ENCODE measurements around the gene PMPCB. TPM values are rescaled to one million over a fixed set of nuclear protein-coding genes. Genes with fewer than 3 reads are reported as not detected.

PMPCB gene
- total RNA-seq, 1 donor from 2014 or later = 164 TPM

- Mint-ChIP-seq H3K27ac (no peak overlapping the region), H3K4me1 (peaks cover 10% of the 10 kb centered on the region), H3K9me3 (no peaks in the 10 kb centered on the region), H3K36me3 (peaks cover 14% of the 10 kb centered on the region), H3K4me3 (no peak overlapping the region), H3K27me3 (ENCODE audit: insufficient read depth, low read depth) (no peaks in the 10 kb centered on the region)
- no peak overlapping the region for H3K27ac ChIP-seq
- peaks cover 9% of the 10 kb centered on the region for H3K4me1 ChIP-seq
- peaks cover 19% of the 10 kb centered on the region for H3K36me3 ChIP-seq
- no peak overlapping the region for H3K4me2 ChIP-seq
- H3K9me3 ChIP-seq (ENCODE audit: low read depth) = no peaks in the 10 kb centered on the region
- no peak for DNase-seq (ENCODE audit: low spot score)
- H3F3A ChIP-seq (ENCODE audit: low read depth) = no peaks in the 10 kb centered on the region
- H3K4me3 ChIP-seq = no peak overlapping the region
- no peak overlapping the region for H3K9ac ChIP-seq
- peaks cover 19% of the 10 kb centered on the region for H4K20me1 ChIP-seq (ENCODE audit: low read depth)
- no peaks in the 10 kb centered on the region for H3K27me3 ChIP-seq
- TF ChIP-seq, protein P1, sequence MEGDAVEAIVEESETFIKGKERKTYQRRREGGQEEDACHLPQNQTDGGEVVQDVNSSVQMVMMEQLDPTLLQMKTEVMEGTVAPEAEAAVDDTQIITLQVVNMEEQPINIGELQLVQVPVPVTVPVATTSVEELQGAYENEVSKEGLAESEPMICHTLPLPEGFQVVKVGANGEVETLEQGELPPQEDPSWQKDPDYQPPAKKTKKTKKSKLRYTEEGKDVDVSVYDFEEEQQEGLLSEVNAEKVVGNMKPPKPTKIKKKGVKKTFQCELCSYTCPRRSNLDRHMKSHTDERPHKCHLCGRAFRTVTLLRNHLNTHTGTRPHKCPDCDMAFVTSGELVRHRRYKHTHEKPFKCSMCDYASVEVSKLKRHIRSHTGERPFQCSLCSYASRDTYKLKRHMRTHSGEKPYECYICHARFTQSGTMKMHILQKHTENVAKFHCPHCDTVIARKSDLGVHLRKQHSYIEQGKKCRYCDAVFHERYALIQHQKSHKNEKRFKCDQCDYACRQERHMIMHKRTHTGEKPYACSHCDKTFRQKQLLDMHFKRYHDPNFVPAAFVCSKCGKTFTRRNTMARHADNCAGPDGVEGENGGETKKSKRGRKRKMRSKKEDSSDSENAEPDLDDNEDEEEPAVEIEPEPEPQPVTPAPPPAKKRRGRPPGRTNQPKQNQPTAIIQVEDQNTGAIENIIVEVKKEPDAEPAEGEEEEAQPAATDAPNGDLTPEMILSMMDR (IDR thresholded peaks at IDR 0.05) = no peak
- TF ChIP-seq EZH2phosphoT487 (IDR thresholded peaks at IDR 0.05) (no peak), EZH2 (IDR thresholded peaks at IDR 0.05) (no peak)
- H2AFZ ChIP-seq (replicated peaks) = no peak overlapping the region
- H3K79me2 ChIP-seq (ENCODE audit: low read depth) = peaks cover 47% of the 10 kb centered on the region
These were observed 2.4 kb downstream of the PMPCB start for GRCh38 chr7:103299660-103300059.

DNA sequence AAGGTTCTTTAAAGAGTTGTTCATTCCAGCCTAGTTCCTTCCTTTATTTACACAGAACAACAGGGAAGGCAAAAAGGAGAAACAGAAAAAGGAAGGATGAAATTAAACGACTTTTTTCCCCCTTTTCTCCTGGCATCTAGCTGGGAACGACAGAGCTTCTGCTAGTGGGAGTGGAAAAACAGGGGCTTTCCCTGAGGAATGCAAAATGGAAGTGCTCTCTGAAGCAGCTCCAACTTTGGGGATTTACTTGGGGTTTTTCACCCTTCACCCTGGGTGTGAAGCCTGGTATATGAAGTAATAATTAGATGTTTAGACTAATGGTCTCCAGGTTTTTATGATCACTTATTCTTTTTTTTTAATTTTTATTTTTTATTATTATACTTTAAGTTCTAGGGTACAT lies 4.2 kb downstream of the PMPCB start:
- Mint-ChIP-seq H3K27ac (no peak overlapping the region), H3K4me1 (peaks cover 10% of the 10 kb centered on the region), H3K9me3 (no peaks in the 10 kb centered on the region), H3K36me3 (peaks cover 23% of the 10 kb centered on the region), H3K4me3 (no peak overlapping the region), H3K27me3 (ENCODE audit: insufficient read depth, low read depth) (no peaks in the 10 kb centered on the region)
- Histone ChIP-seq H3K4me2 (no peak overlapping the region), H3K27me3 (no peaks in the 10 kb centered on the region), H3K9me3 (ENCODE audit: low read depth) (no peaks in the 10 kb centered on the region), H3K79me2 (ENCODE audit: low read depth) (peaks cover 47% of the 10 kb centered on the region), H3K4me3 (no peak overlapping the region), H3K4me1 (peaks cover 9% of the 10 kb centered on the region), H4K20me1 (ENCODE audit: low read depth) (peaks cover 19% of the 10 kb centered on the region), H3F3A (ENCODE audit: low read depth) (no peaks in the 10 kb centered on the region), H3K27ac (no peak overlapping the region), H3K36me3 (peaks cover 23% of the 10 kb centered on the region), H3K9ac (no peak overlapping the region), H2AFZ (replicated peaks) (no peak overlapping the region)
- no peak for DNase-seq (ENCODE audit: low spot score)
- no peak for TF ChIP-seq EZH2phosphoT487 (IDR thresholded peaks at IDR 0.05)

GRCh38 chr7:103307503-103308231 lies 10.4 kb downstream of the PMPCB start:
- Histone ChIP-seq H3K4me1 (no peaks in the 10 kb centered on the region), H3F3A (ENCODE audit: low read depth) (peaks cover 11% of the 10 kb centered on the region), H3K9ac (no peak overlapping the region), H3K4me3 (no peak overlapping the region), H3K9me3 (ENCODE audit: low read depth) (no peaks in the 10 kb centered on the region), H3K36me3 (peaks cover 64% of the 10 kb centered on the region), H3K27me3 (no peaks in the 10 kb centered on the region), H3K4me2 (no peak overlapping the region), H4K20me1 (ENCODE audit: low read depth) (peaks cover 5% of the 10 kb centered on the region), H3K79me2 (ENCODE audit: low read depth) (peaks cover 7% of the 10 kb centered on the region), H3K27ac (no peak overlapping the region), H2AFZ (replicated peaks) (no peak overlapping the region)
- H3K36me3 Mint-ChIP-seq = peaks cover 25% of the 10 kb centered on the region
- no peaks in the 10 kb centered on the region for H3K27me3 Mint-ChIP-seq (ENCODE audit: insufficient read depth, low read depth)
- DNase-seq (ENCODE audit: low spot score) = no peak
- H3K4me1 Mint-ChIP-seq = no peaks in the 10 kb centered on the region
- no peak overlapping the region for H3K4me3 Mint-ChIP-seq
- TF ChIP-seq, protein P1 (IDR thresholded peaks at IDR 0.05) = no peak
- TF ChIP-seq EZH2phosphoT487 (IDR thresholded peaks at IDR 0.05) (no peak), EZH2 (IDR thresholded peaks at IDR 0.05) (no peak)
- no peaks in the 10 kb centered on the region for H3K9me3 Mint-ChIP-seq
- H3K27ac Mint-ChIP-seq = no peak overlapping the region

- Histone ChIP-seq H2AFZ (replicated peaks) (no peak overlapping the region), H3K4me1 (no peaks in the 10 kb centered on the region), H4K20me1 (ENCODE audit: low read depth) (no peaks in the 10 kb centered on the region), H3K36me3 (peaks cover 51% of the 10 kb centered on the region), H3K27me3 (no peaks in the 10 kb centered on the region), H3K27ac (no peak overlapping the region), H3K9ac (no peak overlapping the region), H3K79me2 (ENCODE audit: low read depth) (no peaks in the 10 kb centered on the region), H3F3A (ENCODE audit: low read depth) (peaks cover 16% of the 10 kb centered on the region), H3K4me3 (no peak overlapping the region), H3K4me2 (no peak overlapping the region), H3K9me3 (ENCODE audit: low read depth) (no peaks in the 10 kb centered on the region)
- TF ChIP-seq EZH2phosphoT487 (IDR thresholded peaks at IDR 0.05) (no peak), EZH2 (IDR thresholded peaks at IDR 0.05) (no peak)
- TF ChIP-seq, protein P1 (IDR thresholded peaks at IDR 0.05) = no peak
- H3K4me1 Mint-ChIP-seq = no peaks in the 10 kb centered on the region
- H3K27ac Mint-ChIP-seq = no peak overlapping the region
- H3K4me3 Mint-ChIP-seq = no peak overlapping the region
- H3K27me3 Mint-ChIP-seq (ENCODE audit: insufficient read depth, low read depth) = no peaks in the 10 kb centered on the region
- H3K9me3 Mint-ChIP-seq = no peaks in the 10 kb centered on the region
- no peak for DNase-seq (ENCODE audit: low spot score)
- H3K36me3 Mint-ChIP-seq = peaks cover 15% of the 10 kb centered on the region
These were observed 17.6 kb downstream of the PMPCB start for GRCh38 chr7:103314852-103315251.

All from neural progenitor cell (in vitro differentiated cells).